Effector CD4-positive, alpha-beta T cell (primary cell): Measurements from ENCODE around the gene RUNX3.
A peak's percentile ranks its signal among the peaks of the same experiment; 100 is the strongest.
"Not testable (repeated sequence)": the region's sequence is repeated elsewhere in the genome, so short reads cannot be mapped to it uniquely, and the experiment has no call there.

Source experiments
- DNase-seq: peaks from one replicate; pipeline ENCODE4 v3.0.0-alpha.2; 2020
- total RNA-seq: gene quantifications from one replicate; lab custom pipeline; 2026; lab: John Stamatoyannopoulos, UW

RUNX3 gene
- 371 reads per million, percentile 97 among the genes with 10 or more reads in this experiment for total RNA-seq

GRCh38 chr1:24930260-24931145, at the start of gene RUNX3:
TSS of gene RUNX3 (minus strand) at chr1:24930276. CDS start at chr1:24929868, 408 bp downstream.
- peak; percentile 91 for DNase-seq

- DNase-seq = not testable (repeated sequence)
These were observed 49.2 kb upstream of the RUNX3 start for GRCh38 chr1:24979232-24979631.

GRCh38 chr1:24978383-24979032, 48.4 kb upstream of the RUNX3 start:
- DNase-seq = no peak

- no peak for DNase-seq
These were observed 45.3 kb upstream of the RUNX3 start for GRCh38 chr1:24975391-24975790.

- no peak for DNase-seq
These were observed 43.2 kb upstream of the RUNX3 start for GRCh38 chr1:24973315-24973714.

- no peak for DNase-seq
These were observed 42.8 kb upstream of the RUNX3 start for GRCh38 chr1:24972915-24973242.

GRCh38 chr1:24972221-24972914, 42.3 kb upstream of the RUNX3 start:
- no peak for DNase-seq

GRCh38 chr1:24970926-24971875, 41.1 kb upstream of the RUNX3 start:
- DNase-seq = no peak

GRCh38 chr1:24970399-24970753, 40.3 kb upstream of the RUNX3 start:
- no peak for DNase-seq

GRCh38 chr1:24969596-24970398, 39.7 kb upstream of the RUNX3 start:
- DNase-seq = no peak

- no peak for DNase-seq
These were observed 39.0 kb upstream of the RUNX3 start for GRCh38 chr1:24968941-24969585.

GRCh38 chr1:24967962-24968361, 37.9 kb upstream of the RUNX3 start:
- no peak for DNase-seq

GRCh38 chr1:24967555-24967954, 37.5 kb upstream of the RUNX3 start:
- no peak for DNase-seq

- DNase-seq = peak; percentile 39
These were observed 36.8 kb upstream of the RUNX3 start for GRCh38 chr1:24966724-24967346.

GRCh38 chr1:24966121-24966723, 36.1 kb upstream of the RUNX3 start:
- DNase-seq = no peak

- DNase-seq = no peak
These were observed 35.5 kb upstream of the RUNX3 start for GRCh38 chr1:24965571-24965930.

GRCh38 chr1:24964811-24965570, 34.9 kb upstream of the RUNX3 start:
- DNase-seq = peak; percentile 74

GRCh38 chr1:24963943-24964693, 34.0 kb upstream of the RUNX3 start:
- DNase-seq = no peak
